HG02870 (cell line): ENCODE measurements around the gene ELL.

Source experiments
- ATAC-seq: cut with Tn5 transposase; IDR thresholded peaks from one replicate; pipeline ENCODE4 v1.9.1; 2021; ENCODE audit warnings: mild to moderate bottlenecking, moderate library complexity; ENCODE audit not compliant: unreplicated experiment

The ELL gene

DNA sequence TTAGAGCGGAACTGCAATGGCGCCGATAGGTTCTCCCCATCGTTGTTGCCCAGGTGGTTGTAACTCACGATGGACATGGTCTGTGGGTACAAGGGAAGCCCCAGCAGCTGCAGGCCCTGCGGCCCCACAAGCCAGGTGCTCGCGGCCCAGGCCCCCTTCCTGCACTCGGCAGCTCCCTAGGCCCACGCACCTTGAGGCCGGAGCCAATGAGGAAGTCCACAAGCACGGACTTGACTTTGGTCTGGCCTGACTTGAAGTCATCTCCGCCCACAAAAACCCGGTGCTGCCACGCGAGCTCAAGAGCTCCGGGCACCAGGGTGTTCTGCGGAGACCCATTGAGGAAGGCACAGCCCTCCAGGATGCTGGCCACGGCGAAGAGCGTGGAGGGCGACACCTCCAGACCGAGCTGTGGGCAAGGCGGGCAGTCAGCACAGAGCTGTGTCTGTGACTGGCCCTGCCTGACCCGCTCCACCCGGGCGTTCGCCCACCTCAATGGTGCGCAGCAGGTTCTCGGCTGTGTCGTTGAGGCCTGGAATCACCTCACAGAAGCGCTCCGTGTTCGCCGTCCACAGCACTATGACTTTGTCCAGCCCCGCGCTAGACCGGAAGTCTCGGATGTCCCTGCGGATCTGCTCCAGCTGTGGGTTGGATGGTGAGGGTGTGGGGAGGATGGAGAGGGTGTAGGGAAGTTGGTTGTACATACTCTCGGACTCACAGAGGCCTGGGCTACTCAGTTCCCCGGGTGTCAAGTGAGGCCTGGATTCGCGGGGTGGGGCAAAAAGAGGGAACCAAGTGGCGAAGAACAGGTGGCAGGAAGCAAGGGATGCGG lies 85.8 kb downstream of the ELL start:
- ATAC-seq = no peak

DNA sequence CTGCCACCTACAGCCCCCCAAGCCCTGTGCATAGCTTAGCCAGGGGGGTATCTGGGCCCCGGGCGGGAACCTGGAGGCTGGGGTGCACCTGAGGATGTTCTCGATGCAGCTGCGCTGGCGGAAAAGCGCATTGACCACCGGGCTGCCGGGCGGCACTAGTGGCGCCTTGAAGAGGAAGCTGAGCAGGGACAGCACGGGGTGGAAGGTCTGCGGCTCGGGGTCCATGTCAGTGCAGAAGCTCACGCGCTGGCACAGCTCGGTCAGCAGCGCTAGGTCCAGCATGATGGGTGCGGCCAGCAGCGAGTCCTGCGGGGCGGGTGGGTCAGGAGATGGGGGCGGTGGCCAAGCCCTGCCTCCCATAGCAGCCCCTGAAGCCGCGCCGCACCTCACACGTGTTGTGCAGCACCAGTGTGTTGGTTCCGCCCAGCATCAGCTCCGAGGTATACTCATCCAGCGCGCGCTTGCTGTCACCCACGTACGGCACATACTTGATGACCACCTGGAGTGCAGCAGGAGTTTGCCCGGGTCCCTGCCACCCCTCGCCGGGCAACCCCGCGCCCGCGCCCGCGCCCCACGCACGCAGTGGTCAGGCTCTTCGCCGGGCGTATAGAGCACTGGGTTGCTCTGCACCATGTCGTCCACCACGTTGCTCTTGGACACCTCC lies 86.6 kb downstream of the ELL start:
- ATAC-seq = no peak

DNA sequence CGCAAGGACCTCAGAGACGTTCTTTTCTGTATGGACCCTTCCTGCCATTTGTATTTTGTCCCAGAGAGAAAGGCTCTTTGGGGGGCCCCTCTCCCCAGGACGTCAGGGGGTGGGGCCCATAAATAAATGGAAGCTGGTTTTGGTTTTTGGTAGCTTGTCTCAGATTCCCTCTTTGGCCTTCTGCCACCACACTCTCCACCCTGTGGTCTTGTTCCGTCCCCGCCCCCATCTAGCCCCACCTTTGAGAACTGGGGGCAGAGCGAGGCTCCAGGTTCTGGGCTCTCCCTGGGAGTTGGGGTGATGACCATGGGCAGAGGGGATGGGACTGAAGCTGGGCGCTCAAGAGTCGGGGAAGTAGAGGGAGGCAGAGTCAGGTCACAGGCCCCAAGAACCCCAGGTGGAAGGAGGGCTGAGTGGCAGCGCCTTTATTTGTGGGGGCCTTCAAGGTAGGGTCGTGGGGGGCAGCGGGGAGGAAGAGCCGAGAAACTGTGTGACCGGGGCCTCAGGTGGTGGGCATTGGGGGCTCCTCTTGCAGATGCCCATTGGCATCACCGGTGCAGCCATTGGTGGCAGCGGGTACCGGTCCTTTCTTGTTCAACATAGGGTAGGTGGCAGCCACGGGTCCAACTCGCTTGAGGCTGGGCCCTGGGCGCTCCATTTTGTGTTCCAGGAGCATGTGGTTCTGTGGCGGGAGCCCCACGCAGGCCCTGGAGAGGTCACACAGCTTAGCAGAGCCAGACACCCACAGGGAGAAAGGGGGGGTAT lies 87.3 kb downstream of the ELL start:
- no peak for ATAC-seq

DNA sequence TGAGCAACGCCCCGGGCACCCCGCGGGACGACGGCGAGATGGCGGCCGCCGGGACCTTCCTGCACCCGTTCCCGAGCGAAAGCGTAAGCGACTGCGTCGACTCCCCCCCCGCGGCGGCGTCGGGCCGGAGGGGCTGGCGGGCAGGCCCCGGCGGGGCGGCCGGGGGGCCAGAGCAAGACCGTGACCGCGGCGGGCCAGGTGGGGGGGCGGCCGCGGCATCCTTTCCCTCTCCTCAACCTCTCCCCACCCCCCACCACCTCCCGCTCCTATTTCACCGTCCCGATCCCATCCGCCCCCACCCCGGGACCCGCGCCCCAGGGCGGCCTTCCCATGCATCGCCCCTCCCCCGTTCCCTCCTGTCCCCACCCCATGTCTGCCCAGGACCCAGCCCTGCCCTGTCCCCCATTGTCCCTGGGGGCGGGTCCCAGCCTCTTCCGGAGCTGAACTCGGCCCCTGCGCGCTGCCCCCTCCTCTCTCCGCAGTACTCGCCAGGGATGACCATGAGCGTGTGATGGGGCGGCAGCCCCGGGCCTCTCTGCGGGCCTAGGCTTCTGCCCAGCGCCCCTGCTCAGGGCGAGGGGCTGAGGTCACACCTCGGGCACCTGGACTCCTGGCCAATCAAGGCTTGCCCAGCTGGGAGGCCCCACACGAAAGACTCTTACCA lies 88.0 kb downstream of the ELL start:
- no peak for ATAC-seq

DNA sequence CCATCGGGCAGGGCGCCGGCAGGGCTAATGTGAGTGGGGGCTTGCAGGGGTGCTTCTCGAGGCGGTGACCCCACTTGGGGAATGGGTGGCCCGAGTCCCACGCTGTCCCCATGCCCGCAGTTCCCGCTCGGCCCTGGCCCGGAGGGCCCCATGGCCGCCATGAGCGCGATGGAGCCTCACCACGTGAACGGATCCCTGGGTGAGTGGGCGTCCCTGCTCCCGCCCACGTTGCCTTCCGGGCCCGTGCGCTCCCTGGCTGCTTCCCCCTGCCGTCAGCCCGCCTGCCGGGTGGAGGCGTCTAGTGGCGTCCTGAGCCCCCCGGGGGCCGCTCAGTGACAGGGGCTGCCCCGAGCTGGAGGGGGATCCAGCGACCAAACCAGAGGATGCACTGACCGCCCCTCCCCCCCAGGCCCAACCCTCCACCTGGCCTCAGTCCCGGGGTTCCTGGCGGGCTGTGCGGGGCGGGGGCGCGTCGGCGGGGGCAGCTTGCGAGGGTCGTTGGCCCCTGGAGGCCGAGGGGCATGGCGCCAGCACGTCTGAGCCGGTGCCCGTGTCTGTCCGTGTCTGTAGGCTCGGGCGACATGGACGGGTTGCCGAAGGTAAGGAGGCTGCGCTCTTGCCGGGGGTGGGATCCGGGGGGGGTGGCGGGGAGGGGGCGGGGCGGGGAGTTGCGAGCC lies 88.7 kb downstream of the ELL start:
- no peak for ATAC-seq

DNA sequence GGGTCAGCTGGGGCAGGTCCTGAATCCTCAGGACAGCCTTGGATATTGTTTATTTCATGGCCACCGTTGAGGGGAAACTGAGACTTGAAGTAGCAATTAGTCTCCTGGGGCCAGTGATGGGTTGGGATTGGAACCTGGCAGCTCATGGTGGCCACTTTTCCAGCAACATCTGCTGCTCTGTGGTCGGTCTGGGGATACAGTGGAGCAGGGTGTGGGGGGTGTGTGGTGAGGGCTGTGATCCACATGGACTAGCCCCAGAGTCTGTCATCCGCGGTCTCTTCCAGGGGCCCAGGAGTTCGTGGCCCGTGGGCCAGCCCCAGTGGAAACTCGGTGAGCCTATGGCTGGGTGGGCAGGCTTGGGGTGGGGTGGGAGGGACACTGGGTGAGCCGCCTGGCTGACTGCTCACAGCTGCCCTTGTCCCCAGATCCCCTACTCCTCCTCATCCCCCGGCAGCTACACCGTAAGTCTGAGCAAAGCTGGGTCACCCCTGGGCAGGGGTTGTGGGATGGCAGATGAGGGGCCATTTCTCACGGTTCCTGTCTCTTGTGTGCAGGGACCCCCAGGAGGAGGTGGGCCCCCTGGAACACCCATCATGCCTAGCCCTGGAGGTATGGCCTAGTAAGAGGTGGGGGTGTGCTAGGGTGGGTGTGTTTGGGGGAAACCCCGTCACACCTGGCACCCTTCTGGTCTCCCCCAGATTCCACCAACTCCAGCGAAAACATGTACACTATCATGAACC lies 89.4 kb downstream of the ELL start:
- no peak for ATAC-seq

DNA sequence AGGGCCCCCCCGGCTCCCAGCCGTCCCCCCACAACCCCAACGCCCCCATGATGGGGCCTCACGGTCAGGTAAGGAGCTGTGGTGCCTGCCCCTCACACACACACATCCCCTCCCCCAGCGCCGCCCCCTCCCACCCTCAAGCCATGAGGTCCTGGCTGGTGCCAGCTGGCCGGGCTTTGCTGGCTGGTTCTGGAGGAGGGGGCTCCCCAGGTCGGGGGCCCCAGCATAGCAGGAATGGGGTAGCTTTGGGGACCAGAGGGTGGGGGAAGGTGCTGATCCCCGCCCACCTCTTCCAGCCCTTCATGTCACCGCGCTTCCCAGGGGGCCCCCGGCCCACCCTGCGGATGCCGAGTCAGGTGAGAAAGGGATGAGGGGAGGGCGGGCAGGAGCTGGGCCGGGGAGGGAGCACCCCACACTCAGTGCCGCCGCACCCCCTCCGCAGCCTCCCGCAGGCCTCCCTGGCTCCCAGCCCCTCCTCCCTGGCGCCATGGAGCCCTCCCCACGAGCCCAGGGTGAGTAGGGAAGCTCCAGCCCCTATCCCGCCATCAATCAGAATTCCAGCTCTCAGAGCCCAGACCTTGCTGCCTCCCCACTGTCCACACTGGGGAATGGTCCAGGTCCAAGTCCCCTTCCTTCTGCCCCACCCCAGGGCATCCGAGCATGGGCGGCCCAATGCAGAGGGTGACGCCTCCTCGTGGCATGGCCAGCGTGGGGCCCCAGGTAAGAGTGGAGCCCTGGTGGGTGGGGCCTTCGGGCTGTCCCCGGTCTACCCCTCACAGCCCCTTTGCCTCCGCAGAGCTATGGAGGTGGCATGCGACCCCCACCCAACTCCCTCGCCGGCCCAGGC lies 90.3 kb downstream of the ELL start:
- ATAC-seq = no peak

DNA sequence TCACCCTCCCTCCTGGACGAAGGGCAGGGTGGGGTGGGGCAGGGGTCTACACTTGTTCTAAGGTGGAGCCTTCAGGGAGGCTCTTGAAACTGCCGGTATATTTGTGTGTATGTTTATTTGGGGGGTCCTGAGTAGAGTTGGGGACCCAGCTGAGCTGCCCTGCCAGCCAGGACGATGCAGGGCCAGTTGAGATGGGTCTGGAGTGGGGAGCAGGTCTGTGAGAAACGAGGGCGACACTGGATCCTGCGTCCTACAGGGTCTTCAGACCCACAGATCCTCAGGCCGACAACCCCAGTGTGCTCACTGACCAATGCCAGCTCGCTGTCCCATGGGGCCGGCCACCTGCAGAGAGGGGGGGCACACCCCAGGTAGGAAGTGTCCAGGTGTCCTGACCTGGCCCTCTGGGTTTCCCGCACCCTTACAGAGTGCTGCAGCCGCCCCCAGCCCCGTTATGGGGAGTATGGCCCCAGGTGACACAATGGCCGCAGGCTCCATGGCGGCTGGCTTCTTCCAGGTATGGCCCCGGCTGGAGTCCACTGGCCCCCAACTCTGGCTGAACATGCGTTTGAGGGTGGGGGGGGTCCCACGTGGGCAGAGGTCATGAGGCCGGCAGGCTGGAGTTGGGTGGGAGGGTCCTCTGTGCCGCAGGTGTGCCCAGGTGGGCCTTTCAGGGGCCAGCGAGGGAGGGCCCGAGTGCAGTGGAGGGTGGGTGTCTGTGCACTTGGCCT lies 91.3 kb downstream of the ELL start:
- ATAC-seq = no peak

DNA sequence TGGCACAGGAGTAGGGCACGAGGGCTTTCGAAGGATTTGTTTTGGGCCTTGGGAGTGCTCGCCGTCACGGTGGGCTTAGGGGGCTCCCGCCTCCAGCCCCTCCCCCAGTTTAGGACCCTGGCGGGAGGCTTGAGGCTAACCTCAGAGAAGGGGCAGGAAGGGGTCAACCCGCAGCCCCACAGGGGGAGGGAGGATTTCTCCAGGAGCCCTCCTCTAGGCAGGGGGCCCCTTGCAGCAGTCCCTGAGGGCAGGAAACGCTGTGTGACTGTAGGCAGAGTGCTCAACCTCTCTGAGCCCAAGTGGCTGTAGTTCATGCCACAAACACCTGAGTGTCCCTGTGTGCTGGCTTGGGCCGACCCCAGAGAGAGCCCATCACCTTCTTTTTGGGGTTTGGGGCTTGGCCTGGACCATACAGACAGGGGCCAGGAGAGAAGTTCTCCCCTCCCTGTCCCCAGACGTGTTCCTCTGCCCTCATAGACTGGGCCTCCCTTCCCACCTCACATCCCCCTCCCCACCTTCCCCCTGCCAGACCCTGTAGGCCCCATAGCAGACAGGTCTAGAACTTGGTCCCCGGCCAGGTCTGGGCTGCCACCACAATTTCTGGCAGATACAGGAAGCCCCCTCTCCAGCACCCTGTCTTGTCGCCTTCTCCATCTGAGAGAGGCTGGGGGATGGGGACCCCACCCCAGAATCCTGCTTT lies 92.0 kb downstream of the ELL start:
- no peak for ATAC-seq

DNA sequence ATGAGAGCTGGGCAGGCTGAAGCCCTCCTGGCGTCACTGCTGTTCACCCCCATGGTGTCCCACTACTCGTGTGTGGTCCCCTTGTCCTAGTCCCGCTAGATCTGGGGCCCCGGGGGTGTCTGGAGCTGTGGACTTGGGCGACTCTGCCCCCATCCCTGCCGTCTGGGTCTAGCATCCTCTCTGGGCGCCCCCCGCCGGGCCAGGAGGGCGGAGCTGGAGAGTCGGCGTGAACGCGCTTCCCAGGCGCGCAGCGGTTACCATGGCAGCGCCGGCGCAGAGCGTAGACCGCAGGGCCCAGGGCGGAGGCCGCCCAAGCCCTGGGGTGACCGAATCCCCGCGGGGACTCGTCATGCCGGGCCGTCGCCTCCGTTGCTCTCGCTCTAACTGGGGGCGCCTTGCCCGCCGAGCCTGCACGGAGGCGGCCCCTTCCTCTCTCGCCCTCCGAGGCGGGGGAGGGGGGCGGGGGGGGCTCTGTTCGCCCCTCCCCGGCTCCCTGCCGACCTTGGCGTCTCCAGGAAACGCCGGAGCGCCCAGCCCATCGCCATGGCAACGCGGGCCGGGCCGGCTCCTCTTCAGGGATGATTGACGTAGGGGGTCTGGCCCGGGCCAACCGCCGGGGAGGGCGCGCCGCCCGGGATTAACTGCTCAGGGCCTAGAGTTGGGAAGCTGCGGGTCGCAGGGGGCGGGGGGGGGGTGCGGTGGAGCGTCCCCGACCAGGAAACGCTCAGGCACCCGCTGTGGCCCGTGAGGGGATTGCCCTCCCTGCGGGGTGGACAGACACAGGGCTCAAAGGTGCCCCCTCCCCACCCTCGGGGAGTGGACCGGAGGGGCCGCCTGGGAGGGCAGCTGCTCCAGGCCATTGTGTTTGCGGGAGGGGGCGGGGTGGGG lies 92.8 kb downstream of the ELL start:
- ATAC-seq = peak; percentile 56

DNA sequence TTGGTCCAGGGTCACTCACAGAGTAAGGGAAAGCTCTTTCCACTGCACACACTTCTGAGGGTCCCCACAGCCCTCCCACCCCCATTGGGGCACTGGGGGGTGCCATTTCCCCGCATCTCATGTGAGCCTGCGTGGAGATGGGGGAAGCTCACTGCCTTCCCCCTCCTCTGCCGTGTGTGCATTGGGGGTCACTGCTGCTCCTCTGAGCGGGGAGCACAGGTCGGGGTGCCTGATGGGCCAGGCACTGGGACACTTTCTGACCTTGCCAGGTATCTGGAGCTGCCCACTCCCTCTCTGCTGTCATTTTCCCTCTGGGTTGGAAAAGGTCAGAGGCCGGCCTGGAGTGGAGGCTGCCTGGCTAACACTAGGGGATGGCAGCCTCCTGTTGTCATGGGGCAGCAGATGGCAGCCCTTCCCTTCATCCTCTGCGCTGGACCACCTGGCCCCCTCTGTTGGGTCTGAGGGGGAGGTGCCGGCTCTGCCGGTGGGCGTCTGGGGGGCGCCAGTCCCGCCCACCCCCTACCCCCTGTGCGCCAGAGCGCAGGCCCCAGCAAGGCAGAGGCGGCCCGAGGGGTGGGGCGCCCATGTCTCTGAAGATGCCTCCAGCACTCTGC lies 93.6 kb downstream of the ELL start:
- ATAC-seq = peak; percentile 8

DNA sequence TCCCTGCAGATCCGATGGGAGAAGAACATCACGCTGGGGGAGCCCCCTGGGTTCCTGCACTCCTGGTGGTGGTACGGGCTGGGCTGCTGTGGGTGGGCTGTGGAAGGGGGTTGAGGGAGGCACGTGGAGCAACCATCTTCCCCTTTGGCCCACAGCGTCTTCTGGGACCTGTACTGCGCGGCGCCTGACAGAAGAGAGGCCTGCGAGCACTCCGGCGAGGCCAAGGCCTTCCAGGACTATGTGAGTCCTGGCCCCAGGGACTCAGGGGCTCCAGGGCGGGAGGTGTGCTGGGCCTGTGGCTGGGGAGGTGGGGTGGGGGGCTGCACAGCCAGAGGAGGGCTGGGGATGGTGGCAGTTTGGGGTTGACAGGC lies 94.1 kb downstream of the ELL start:
- no peak for ATAC-seq

DNA sequence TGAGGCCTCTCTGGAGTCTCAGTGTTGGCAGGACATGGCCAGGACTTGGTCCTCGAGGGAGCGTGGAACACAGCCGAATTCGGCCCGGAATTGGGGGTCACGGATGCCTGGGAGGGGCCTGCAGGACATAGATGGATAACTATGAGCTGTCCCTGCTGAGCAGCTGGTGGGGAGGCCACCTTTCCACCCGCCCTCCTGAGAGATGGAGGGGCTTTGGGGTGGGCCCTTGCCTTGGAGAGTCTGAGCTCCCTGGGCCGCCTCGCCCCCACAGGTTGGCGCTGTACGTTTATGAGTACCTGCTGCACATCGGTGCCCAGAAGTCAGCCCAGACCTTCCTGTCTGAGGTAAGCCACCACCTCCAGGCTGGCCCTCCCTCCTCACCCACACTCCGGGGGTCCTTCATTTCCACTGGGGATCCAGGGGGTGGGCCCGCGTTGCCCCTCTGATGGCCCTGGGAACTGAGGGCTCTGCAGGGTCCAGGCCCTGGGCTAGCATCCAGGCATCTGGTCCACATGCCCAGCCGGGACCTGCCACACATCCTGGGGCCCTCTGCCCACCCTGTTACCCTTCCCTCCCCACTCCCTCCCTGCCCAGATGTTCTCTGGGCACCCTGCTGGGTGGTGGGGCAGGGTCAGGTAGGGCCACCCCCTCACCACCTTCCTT lies 94.7 kb downstream of the ELL start:
- no peak for ATAC-seq

DNA sequence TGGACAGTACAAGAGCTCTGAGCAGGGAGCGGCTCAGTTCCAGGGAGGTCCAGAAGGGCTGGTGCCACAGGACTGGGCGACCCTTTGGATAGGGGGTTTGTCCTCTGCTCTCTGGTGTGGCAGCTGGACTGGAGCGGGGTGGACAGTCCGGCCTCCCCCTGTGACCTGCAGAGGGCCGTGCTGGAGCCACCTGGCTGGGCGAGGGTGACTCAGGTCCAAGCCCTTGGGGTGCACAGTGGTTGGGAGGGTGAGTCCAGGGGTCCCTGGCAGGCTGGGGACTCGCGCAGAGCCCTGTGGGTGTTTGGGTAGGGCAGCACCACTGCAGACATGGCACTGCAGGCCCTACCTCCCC lies 95.5 kb downstream of the ELL start:
- ATAC-seq = no peak

DNA sequence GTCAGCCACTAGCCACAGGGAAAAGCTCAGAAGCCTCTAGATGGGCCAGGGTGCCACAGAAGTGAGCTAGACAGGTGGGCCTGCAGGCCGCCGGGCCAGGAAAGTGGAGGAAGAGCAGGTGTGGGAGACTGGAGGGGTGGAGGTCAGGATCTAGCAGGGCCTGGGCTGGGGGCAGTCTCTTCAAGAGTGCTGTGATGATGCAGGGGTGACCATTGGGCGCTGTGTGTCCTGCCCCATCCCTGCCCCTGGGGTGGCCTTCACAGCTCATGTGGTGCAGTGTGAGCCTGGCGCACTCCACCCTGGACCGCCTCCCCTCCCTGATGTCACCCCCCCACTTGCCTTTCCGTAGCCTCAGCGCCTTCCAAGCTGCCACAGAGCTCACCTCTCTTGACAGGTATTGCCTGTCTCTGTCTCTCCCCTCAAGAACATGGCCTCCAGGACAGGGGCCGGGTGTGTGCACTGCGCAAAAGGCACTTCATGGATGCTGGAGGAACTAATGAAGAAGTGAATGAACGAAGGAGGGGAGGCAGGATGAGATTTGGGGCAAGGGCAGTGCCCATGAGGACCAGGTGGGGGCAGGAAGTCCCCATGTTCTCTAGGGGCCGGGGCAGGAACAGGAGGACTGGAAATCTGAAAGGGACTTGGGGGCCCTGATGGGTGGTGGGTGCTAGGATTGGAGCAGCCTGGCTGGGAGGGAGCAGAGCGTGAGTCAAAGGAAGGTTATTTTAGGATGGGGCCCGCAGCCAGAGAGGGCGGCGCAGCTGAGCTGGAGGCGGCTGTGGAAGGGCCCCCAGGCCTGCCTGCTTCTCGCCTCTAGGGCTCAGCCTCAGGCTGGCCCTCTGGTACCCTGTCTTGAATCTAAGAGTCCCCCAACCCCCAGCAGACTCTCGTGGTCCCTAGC lies 96.1 kb downstream of the ELL start:
- no peak for ATAC-seq
